Kidney glomerular epithelial cell (primary cell): ENCODE results near the gene ARHGAP11A.
A peak's percentile ranks its signal among the peaks of the same experiment; 100 is the strongest.
"Not testable (repeated sequence)": the region's sequence is repeated elsewhere in the genome, so short reads cannot be mapped to it uniquely, and the experiment has no call there.

Experiments used
- DNase-seq: peaks from one replicate; lab custom pipeline; 2025; lab: John Stamatoyannopoulos, UW

Gene ARHGAP11A, protein sequence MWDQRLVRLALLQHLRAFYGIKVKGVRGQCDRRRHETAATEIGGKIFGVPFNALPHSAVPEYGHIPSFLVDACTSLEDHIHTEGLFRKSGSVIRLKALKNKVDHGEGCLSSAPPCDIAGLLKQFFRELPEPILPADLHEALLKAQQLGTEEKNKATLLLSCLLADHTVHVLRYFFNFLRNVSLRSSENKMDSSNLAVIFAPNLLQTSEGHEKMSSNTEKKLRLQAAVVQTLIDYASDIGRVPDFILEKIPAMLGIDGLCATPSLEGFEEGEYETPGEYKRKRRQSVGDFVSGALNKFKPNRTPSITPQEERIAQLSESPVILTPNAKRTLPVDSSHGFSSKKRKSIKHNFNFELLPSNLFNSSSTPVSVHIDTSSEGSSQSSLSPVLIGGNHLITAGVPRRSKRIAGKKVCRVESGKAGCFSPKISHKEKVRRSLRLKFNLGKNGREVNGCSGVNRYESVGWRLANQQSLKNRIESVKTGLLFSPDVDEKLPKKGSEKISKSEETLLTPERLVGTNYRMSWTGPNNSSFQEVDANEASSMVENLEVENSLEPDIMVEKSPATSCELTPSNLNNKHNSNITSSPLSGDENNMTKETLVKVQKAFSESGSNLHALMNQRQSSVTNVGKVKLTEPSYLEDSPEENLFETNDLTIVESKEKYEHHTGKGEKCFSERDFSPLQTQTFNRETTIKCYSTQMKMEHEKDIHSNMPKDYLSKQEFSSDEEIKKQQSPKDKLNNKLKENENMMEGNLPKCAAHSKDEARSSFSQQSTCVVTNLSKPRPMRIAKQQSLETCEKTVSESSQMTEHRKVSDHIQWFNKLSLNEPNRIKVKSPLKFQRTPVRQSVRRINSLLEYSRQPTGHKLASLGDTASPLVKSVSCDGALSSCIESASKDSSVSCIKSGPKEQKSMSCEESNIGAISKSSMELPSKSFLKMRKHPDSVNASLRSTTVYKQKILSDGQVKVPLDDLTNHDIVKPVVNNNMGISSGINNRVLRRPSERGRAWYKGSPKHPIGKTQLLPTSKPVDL

DNA sequence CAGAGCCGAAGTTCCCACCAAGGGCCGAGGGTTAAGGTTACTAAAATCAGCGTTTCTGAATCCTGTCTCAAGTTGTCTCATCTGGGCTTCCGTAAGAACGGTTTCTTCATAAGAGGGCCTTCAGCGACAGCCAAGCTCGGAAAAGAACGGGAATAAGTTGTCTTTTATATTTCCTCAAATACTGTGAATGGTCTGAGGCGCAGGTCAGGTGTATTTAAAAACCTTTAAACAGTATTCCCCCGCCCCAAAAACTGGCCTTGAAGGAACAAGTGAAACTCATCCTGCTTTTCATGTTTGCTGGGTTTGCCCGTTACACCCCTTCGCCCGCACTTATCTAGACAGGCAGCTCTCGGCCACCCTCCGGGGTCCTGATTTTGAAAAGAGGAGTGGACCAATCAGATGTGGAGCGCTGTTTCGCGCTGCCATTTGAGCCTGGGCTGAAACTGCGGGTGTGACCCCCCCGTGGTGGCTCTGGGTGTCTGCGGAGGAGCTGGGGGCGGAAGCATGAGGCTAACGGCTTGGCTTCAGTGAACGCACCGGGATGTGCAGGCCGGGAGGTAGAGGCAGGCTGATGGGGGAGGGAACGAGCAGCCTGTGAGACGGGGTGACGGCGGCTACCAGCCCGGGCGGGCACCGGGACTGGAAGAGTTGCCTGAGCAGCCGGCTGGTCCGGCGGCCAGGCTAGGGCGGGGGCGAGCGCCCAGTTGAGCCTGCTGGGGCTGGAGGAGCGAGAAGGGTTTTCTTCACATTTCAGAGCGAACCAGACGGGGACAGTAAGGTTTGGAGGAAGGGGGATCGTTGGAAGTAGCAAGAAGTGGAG lies at the start of gene ARHGAP11A:
ARHGAP11A (plus strand) TSS at position 454 of the 820 bp plus-strand sequence. CDS start 708 bp downstream, outside the sequence.
- DNase-seq: not testable (repeated sequence)

DNA sequence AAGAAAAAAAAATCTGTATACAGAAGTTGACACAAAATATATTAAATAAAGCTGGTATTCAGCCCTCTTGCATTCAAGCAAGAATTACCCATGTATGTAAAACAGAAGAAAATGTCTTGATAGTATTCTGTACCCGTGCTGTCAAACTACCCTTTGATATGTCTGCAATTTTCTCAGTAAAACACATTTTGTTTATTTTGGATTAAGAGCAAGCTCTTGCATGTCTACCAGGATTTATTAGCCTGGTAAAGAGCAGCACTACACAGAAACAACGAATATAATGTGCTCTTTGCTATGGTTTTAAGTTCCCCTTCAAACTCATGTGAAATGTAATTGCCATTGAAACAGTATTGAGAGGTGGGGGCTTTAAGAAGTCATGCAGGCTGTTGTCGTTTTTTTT lies 46.3 kb upstream of the ARHGAP11A start:
- not testable (repeated sequence) for DNase-seq

DNA sequence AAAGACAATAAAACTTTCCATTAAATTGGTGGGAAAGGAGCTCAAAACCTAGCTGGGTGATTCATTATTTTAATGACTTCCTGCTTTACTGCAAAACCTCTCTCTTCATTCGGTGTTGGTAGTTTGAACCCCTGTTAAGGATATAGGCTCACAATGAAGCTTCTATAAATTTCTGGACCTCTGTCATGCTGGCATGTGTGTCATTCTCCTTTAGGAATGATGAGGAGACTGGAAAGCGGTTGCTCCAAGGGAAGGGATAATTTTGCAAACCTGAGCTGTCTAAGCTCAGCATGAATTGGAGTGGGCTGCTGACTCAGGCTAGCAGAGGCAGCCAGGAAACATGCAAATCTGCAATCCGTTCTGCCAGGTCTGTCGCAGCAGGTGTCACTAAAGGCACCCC lies 36.8 kb upstream of the ARHGAP11A start:
- not testable (repeated sequence) for DNase-seq

DNA sequence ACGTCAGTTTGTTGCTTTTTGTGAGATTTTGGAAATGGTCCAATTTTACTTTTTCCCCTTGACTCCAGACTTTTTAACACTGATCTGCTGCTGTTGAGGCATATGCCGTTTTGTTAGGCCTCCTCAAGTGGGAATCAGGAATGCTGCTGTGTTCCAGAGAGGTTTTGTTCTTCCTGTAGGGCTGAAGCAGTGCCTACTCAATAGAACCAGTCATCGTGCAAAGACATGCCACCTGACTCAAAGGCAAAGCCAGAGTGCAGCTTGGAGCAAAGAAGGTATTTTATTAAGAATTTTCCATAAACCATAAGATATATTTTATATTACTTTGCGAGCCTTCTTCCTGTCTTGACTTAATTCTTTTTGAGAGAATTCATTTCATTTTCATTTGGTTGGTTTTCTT lies 29.5 kb upstream of the ARHGAP11A start:
- not testable (repeated sequence) for DNase-seq

DNA sequence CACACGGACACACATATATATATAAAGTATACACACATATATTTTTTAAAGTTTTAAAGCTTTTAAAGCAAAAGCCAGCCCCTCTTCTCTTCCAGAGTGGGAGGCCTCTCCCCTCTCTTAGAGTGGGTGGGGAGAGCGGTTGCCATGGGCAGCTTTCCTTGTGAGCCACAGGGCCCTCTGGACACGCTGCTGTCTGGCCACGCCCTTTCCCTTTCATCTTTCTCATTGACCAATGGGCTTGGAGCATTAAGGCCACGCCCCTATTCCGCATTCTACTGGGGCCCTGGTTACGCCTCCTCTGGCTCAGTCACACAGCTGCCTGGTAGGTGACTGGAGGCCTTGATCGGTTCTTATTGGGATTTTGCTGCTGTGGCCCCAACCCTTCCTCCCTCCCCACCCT lies 22.2 kb upstream of the ARHGAP11A start, which contains the start of gene GOLGA8N:
GOLGA8N (plus strand) TSS at position 306 of the 400 bp plus-strand sequence.
- not testable (repeated sequence) for DNase-seq

DNA sequence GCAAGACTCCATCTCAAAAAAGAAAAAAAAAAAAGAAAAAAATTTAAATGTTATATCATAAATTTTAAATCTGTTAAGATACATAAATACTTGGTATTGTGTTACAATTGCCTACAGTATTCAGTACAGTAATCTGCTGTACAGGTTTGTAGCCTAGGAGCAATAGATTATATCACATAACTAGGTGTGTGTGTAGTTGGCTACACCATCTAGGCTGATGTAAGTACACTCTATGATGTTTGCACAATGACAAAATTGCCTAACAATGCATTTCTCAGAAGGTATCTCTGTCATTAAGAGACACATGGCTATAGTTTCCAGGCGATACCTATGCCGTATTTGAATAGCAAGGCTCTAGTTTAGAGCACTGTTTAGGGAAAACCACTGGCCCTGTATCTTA lies 5.8 kb upstream of the ARHGAP11A start:
- DNase-seq: not testable (repeated sequence)

DNA sequence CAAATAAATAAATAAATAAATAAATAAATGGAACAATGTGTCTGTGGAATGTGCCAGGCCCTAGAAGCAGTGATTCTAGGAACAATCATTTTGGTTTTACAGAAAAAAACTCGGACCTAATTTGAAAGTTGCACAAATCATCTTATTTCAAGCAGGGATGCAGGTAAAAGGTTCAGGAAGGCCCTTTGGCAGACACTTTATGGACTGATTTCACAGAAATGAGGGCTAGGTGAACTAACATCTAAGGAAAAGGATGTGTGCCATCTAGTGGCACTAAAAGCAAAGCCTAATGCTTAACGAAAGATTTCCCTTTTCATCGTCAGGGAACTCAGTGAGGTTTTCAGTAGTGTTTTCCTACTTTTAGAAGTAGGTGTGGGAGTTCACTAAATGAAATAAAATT lies 4.6 kb upstream of the ARHGAP11A start:
- DNase-seq: not testable (repeated sequence)

DNA sequence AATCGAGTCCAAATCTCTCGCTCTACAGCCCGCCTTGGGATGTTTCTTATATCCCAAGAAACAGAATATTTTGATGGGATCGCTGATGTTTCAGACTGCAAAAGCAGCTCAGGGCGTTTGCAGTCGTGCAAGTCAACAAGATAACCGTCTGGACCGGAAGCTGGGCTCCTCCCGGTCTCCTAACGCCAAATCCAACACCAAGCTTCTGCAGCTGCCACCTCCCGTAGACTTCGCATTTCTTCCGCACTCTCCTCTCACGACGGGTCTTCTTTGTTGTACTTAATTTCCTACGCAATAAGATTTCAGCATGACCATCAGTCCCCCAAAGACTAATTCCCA lies 623 bp upstream of the ARHGAP11A start:
- not testable (repeated sequence) for DNase-seq

DNA sequence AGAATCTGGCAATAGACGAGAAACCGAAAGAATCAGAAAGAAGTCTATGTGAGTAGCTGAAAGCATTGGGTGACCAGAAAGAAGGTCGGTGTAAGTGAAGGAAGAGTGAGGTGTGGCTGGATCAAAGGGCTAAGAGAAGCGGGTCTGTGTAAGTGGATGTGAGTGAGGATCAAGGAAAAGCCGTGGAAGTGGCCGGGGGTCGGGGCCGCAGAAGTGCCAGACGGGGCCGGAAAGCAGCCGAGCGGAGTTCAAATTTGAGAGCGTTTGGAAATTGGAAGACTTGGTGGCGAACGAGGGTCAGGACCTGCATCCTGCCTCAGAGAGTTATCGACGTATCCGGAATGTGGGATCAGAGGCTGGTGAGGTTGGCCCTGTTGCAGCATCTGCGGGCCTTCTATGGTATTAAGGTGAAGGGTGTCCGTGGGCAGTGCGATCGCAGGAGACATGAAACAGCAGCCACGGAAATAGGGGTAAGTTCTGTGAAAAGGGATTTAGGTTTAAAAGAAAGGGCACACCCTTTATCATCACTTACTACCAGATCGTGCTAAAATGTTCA lies 645 bp downstream of the ARHGAP11A start:
- not testable (repeated sequence) for DNase-seq

DNA sequence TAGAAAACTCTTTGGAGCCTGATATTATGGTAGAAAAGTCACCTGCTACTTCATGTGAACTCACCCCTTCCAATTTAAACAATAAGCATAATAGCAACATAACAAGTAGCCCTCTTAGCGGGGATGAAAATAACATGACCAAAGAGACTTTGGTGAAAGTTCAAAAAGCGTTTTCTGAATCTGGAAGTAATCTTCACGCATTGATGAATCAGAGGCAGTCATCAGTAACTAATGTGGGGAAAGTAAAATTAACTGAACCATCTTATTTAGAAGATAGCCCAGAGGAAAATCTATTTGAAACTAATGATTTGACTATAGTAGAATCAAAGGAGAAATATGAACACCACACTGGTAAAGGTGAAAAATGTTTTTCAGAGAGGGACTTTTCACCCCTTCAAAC lies 21.1 kb downstream of the ARHGAP11A start:
- no peak for DNase-seq

DNA sequence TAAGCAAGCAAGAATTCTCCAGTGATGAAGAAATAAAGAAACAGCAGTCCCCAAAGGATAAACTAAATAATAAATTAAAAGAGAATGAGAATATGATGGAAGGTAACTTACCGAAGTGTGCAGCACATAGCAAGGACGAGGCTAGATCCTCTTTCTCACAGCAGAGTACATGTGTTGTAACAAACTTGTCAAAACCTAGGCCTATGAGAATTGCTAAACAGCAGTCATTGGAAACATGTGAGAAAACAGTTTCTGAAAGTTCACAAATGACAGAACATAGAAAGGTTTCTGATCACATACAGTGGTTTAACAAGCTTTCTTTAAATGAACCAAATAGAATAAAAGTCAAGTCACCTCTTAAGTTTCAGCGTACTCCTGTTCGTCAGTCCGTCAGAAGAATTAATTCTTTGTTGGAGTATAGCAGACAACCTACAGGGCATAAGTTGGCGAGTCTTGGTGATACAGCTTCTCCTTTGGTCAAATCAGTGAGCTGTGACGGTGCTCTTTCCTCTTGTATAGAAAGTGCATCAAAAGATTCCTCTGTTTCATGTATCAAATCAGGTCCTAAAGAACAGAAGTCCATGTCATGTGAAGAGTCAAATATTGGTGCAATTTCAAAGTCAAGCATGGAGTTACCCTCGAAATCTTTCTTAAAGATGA lies 21.7 kb downstream of the ARHGAP11A start:
- no peak for DNase-seq

DNA sequence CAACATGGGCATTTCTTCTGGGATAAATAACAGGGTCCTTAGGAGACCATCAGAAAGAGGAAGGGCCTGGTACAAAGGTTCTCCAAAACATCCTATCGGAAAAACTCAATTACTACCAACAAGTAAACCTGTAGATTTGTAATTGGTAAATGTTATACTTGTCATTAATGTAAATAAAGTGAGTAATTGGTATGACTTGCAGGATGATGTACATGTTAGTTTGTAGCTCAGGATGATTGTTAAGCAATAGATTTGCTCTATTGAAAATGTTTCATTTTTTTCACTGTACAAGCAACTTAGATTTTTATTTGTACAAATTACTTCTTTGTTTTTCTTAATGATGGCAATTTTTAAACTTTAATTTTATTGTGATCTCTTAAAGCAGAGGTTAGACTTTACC lies 22.4 kb downstream of the ARHGAP11A start:
- no peak for DNase-seq

DNA sequence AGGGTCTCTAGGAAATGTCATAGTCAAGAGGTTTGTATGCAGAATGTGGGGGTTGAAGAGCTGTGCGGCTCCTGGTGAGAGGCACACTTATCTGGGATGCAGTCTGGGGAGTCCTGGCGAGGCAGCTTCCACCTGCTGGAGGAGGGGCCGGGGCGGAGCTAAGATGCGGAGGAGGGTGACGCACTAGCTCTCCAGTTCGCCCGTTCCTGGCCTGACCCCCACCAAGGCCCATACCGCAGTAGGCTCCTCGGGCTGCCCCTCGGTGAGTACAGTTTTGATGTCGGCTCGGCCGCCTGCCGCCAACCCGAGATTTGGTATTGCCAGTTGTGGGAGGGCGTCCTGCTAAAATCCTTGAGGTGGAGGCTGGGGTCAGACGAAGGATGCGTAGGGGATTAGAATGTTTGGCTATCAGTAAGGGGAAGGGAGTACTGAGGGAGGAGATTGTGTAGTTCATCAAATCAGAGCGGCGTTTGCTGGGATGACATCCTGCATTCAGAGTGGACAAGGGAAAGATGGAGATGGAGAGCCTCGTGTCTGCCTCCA lies 26.3 kb downstream of the ARHGAP11A start, which contains the start of gene SCG5:
SCG5 (plus strand) TSS at position 194 of the 543 bp plus-strand sequence. CDS start 1,883 bp downstream, outside the sequence.
- no peak for DNase-seq

DNA sequence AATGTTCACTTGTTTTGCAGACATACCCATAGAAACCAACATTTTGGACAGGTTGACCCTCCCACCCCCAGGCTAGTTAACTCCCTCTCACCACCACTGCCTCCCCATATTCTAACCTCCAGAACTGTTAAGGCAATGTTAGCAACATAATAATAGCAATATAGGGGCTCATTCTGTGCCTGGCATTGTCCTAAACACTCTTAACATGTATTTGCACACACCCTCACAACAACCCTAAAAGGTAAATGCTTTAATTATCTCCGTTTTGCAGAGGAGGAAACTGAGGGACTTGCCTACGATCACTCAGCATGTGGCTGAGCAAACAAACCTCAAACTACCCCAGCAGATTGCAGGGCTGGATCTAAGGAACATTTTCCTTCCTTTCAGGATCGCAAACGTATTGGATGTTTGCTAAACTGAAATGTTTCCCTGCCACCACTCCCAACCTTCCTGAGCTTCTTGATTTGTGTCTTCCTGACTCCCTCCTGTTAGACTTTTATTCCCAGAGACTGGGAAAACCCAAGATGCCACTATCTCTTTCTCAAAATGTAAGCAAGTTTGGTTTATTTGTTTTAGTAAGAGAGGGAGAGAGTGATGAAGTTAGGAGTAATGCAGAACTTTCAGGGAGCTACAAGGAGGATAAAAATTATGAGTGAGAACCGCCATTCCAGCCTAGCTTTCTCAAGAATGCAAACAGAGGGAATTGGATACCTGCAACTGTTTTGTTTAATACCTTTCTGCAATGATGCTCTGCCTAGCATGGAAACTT lies 27.5 kb downstream of the ARHGAP11A start:
- no peak for DNase-seq

DNA sequence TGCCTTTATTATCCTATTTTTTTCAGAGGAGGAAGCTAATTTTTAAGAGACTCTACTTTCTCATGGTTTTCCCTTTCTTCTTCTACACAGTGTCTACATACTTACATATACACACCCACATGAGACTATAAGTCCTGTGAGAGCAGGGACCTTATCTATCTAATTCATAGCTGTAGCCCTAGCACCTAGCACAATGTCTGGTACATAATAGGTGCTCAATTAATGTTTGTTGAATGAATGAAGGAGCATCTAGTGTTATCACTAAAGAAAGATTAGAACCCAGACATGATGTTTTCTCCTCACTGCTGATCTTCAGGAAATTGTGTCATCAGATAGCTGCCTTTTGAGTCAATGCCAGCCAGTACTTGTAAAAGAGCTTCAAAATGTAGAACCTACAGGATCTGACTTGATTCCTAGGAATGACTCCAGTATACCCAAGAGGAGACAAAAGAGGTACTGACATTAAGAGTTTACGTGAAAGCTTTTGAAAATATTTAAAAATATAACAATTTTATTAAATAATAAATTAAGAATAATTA lies 28.7 kb downstream of the ARHGAP11A start:
- DNase-seq: no peak

DNA sequence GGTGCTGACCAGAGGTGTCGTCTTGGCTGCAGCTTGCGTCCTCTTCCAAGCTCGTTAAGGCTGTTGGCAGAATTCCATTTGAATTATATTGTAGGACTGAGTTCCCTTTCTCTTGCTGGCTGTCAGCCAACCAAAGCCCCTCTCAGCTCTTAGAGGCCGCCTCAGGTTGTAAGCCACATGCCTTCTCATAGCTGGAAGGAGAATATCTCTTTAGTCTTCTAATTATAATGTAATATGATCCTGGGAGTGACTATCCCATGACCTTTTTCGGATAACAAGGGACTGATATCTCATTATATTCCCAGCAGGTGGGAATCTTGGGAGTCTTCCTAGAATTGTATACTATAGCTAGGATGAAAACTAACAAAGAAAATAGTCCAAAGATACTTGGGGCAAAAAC lies 31.0 kb downstream of the ARHGAP11A start:
- no peak for DNase-seq

DNA sequence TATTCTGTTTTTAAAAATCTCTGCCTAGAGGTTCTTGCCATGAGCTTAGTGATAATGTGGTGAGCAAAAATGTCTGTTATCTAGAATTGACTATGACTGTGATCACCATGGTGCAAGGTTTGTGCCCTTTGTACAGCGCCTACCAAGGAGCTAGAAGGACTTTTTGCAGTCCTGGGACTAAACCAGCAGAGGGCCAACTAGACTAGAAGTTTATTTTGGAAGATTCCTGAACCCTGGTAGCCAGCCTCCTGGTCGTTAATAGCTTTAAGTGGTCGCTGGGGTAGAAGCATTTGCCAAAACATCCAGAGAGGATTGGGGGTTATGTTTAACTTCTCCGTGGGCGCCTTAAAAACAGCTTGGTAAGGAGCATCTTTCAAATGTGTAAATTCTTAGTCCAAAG lies 34.0 kb downstream of the ARHGAP11A start:
- no peak for DNase-seq

DNA sequence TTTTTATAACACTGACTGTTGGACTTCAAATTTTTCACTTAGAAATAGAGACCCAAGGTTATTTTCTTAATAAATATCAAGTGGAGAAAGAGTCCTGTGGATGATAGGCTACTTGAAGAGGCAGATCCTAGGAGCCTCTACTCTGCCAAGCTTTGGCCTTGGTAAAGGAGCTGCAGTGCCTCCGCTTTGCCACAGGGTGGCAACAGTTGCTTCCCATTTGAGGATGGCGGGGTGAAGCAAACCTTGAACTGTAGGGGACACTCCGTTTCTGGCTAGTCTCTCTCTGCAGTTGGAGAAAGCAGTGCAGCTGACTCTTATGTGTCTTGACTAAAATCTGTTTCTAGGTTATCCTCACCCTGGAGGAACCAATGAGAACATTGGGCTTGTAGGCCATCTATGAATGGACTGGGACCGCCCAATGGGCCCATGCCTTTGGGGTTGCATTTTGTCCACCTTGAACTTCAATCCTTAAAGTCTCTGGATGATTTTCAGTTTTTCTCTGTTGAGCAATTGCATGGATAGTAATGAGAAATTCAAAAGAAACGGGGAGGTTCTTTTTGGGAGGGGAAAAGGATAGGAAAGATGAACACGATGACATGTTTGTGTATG lies 36.0 kb downstream of the ARHGAP11A start:
- DNase-seq: peak; percentile 45

DNA sequence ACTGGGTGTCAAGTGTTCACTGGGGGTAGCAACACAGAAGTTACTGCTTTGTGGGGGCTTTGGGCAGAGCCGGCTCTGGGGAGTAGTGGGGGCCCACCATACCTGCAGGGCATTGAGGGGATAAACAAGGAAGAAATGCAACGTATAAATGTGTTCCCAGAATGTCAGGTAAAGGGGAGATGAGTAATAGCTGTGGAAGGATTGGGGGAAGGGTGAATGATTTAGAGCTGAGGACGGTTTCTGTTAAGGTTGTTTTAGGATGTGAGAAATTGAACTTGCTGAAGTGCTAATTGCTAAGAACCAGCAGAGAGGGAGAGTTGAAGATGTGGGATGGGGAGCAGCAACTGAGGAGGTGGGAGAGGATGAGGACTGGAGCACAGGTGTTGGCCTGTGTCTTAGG lies 36.9 kb downstream of the ARHGAP11A start:
- DNase-seq: no peak
